NCI-H1048 (cell line): ENCODE measurements around the gene DPEP3.
"Not testable (repeated sequence)": the region's sequence is repeated elsewhere in the genome, so short reads cannot be mapped to it uniquely, and the experiment has no call there.

ENCODE experiments used
- DNase-seq: peaks from one replicate; lab custom pipeline; 2025; lab: John Stamatoyannopoulos, UW

Gene DPEP3

GRCh38 chr16:67979955-67980678 is at the start of gene DPEP3:
DPEP3 (minus strand) TSS chr16:67980499; CDS start chr16:67980380, 119 bp downstream.
- no peak for DNase-seq

- DNase-seq = no peak
Observed at GRCh38 chr16:68028996-68029395, 48.7 kb upstream of the DPEP3 start.

GRCh38 chr16:68022728-68023537 is 42.6 kb upstream of the DPEP3 start, which contains the start of the genes DDX28 and DUS2:
DDX28 (minus strand) TSS chr16:68023232; CDS start chr16:68023202, 30 bp downstream.
DUS2 (plus strand) TSS chr16:68023284; CDS start chr16:68038024, 14,740 bp downstream.
- peak; percentile 45 for DNase-seq

- DNase-seq = no peak
Observed at GRCh38 chr16:68022278-68022727, 42.0 kb upstream of the DPEP3 start.

- DNase-seq = no peak
Observed at GRCh38 chr16:68021490-68021889, 41.2 kb upstream of the DPEP3 start.

GRCh38 chr16:68019167-68019680 is 38.9 kb upstream of the DPEP3 start:
- no peak for DNase-seq

- DNase-seq = no peak
Observed at GRCh38 chr16:68015681-68016080, 35.4 kb upstream of the DPEP3 start, which contains the start of gene DPEP2NB. DPEP2NB (minus strand) TSS chr16:68015911; CDS start chr16:68015770, 141 bp downstream.

- no peak for DNase-seq
Observed at GRCh38 chr16:68013440-68013839, 33.1 kb upstream of the DPEP3 start.

GRCh38 chr16:68009872-68010271 is 29.6 kb upstream of the DPEP3 start:
- DNase-seq = not testable (repeated sequence)

- no peak for DNase-seq
Observed at GRCh38 chr16:68009157-68009735, 28.9 kb upstream of the DPEP3 start.

- no peak for DNase-seq
Observed at GRCh38 chr16:68005786-68006286, 25.5 kb upstream of the DPEP3 start.

- no peak for DNase-seq
Observed at GRCh38 chr16:68005211-68005610, 24.9 kb upstream of the DPEP3 start.

- DNase-seq = no peak
Observed at GRCh38 chr16:68003031-68003430, 22.7 kb upstream of the DPEP3 start.

- no peak for DNase-seq
Observed at GRCh38 chr16:68000450-68000849, 20.2 kb upstream of the DPEP3 start.

- no peak for DNase-seq
Observed at GRCh38 chr16:67999985-68000384, 19.7 kb upstream of the DPEP3 start.

GRCh38 chr16:67998779-67999688 is 18.7 kb upstream of the DPEP3 start, which contains the start of gene DPEP2:
DPEP2 (minus strand) TSS chr16:67999484; CDS start chr16:67993212, 6,272 bp downstream.
- not testable (repeated sequence) for DNase-seq

GRCh38 chr16:67998231-67998778 is 18.0 kb upstream of the DPEP3 start:
- DNase-seq = not testable (repeated sequence)

- DNase-seq = no peak
Observed at GRCh38 chr16:67996666-67997065, 16.4 kb upstream of the DPEP3 start.

- DNase-seq = no peak
Observed at GRCh38 chr16:67995423-67995822, 15.1 kb upstream of the DPEP3 start.

GRCh38 chr16:67994040-67994408 is 13.7 kb upstream of the DPEP3 start:
- not testable (repeated sequence) for DNase-seq
